Large intestine (tissue), 3 donors: Measurements from ENCODE around the gene CACNA1C. TPM values are rescaled to one million over a fixed set of nuclear protein-coding genes. Genes with fewer than 3 reads are reported as not detected.
A peak's percentile ranks its signal among the peaks of the same experiment; 100 is the strongest.

ENCODE experiments used
- DNase-seq, 2 donors: peaks; one replicate each; pipeline versions ENCODE4 v3.0.0 to v3.0.0-alpha.2; 2013
- H3K27ac ChIP-seq: one replicate; pipeline ENCODE4 v1.5.1; 2013; ENCODE audit warnings: low read length
- H3K27me3 ChIP-seq: 2 replicates; pipeline ENCODE4 v1.6.1; 2013; ENCODE audit warnings: low read length; ENCODE audit not compliant: control insufficient read depth, insufficient read depth
- H3K36me3 ChIP-seq: 2 replicates; pipeline ENCODE4 v1.6.1; 2013; ENCODE audit warnings: low read length; ENCODE audit not compliant: control insufficient read depth, insufficient read depth
- H3K4me1 ChIP-seq: one replicate; pipeline ENCODE4 v1.6.1; 2013; ENCODE audit warnings: low read length; ENCODE audit not compliant: control insufficient read depth, insufficient read depth
- H3K4me3 ChIP-seq: one replicate; pipeline ENCODE4 v1.5.1; 2013; ENCODE audit warnings: low read length
- H3K9me3 ChIP-seq: one replicate; pipeline ENCODE4 v1.6.1; 2013; ENCODE audit warnings: mild to moderate bottlenecking, low read depth, low read length, moderate library complexity; ENCODE audit not compliant: control insufficient read depth
- whole genome bisulfite sequencing: methylation state at CpG from one replicate; pipeline ENCODE4 v1.1.5; 2013; ENCODE audit warnings: low lambda C conversion rate; ENCODE audit not compliant: insufficient coverage; 5-methylcytosine and 5-hydroxymethylcytosine counted together
- polyA plus RNA-seq: library from polyadenylated mRNA; unstranded; fragments of 120-200 nt; gene quantifications from one replicate; pipeline ENCODE4 v1.2.1, GENCODE V29; 2013

The CACNA1C gene
- polyA plus RNA-seq, 1 donor: 5.9 TPM

- WGBS: no CpG with 5 or more reads among the region's 16 CpGs
- Histone ChIP-seq H3K36me3 (no peaks in the 10 kb centered on the region), H3K4me3 (no peak overlapping the region), H3K27me3 (no peaks in the 10 kb centered on the region), H3K4me1 (peaks cover 48% of the 10 kb centered on the region), H3K9me3 (peaks cover 4% of the 10 kb centered on the region), H3K27ac (peak overlapping the region; percentile 62)
- DNase-seq: peak; percentile 45 to 57
Measured at GRCh38 chr12:2110849-2111566, 58.2 kb downstream of the CACNA1C start.

GRCh38 chr12:2111826-2112225, 59.0 kb downstream of the CACNA1C start:
- DNase-seq: peak; percentile 59 to 75
- no peaks in the 10 kb centered on the region for H3K36me3 ChIP-seq
- H3K4me1 ChIP-seq: peaks cover 48% of the 10 kb centered on the region
- no peaks in the 10 kb centered on the region for H3K27me3 ChIP-seq
- no peak overlapping the region for H3K4me3 ChIP-seq
- H3K27ac ChIP-seq: peak overlapping the region; percentile 62
- 80% methylated on average over 1 of the region's 13 CpGs for WGBS
- H3K9me3 ChIP-seq: peaks cover 4% of the 10 kb centered on the region

GRCh38 chr12:2112401-2112800, 59.6 kb downstream of the CACNA1C start:
- Histone ChIP-seq H3K27me3 (no peaks in the 10 kb centered on the region), H3K36me3 (no peaks in the 10 kb centered on the region), H3K4me3 (no peak overlapping the region), H3K4me1 (peaks cover 48% of the 10 kb centered on the region), H3K27ac (peak overlapping the region; percentile 62), H3K9me3 (peaks cover 4% of the 10 kb centered on the region)
- peak in 1 of 2 donors; percentile 49 for DNase-seq
- WGBS: no CpG with 5 or more reads among the region's 7 CpGs

GRCh38 chr12:2113119-2113912, 60.5 kb downstream of the CACNA1C start:
- WGBS: no CpG with 5 or more reads among the region's 14 CpGs
- H3K4me1 ChIP-seq: peaks cover 45% of the 10 kb centered on the region
- H3K27me3 ChIP-seq: peaks cover 4% of the 10 kb centered on the region
- H3K27ac ChIP-seq: peak overlapping the region; percentile 62
- peak; percentile 48 to 56 for DNase-seq
- no peaks in the 10 kb centered on the region for H3K36me3 ChIP-seq
- no peak overlapping the region for H3K4me3 ChIP-seq
- H3K9me3 ChIP-seq: peaks cover 4% of the 10 kb centered on the region

- Histone ChIP-seq H3K27me3 (peaks cover 4% of the 10 kb centered on the region), H3K4me1 (peaks cover 38% of the 10 kb centered on the region), H3K9me3 (peaks cover 4% of the 10 kb centered on the region), H3K4me3 (no peak overlapping the region), H3K36me3 (no peaks in the 10 kb centered on the region), H3K27ac (no peak overlapping the region)
- DNase-seq: no peak
- no CpG with 5 or more reads among the region's 2 CpGs for WGBS
Measured at GRCh38 chr12:2114071-2114470, 61.3 kb downstream of the CACNA1C start.

- DNase-seq: no peak
- no CpG with 5 or more reads among the region's 31 CpGs for WGBS
- Histone ChIP-seq H3K9me3 (peaks cover 4% of the 10 kb centered on the region), H3K36me3 (no peaks in the 10 kb centered on the region), H3K27me3 (peaks cover 4% of the 10 kb centered on the region), H3K4me1 (peaks cover 37% of the 10 kb centered on the region), H3K27ac (no peak overlapping the region), H3K4me3 (no peak overlapping the region)
Measured at GRCh38 chr12:2115101-2115845, 62.5 kb downstream of the CACNA1C start.

- no CpG with 5 or more reads among the region's 7 CpGs for WGBS
- no peaks in the 10 kb centered on the region for H3K36me3 ChIP-seq
- no peak overlapping the region for H3K27ac ChIP-seq
- DNase-seq: no peak
- peaks cover 4% of the 10 kb centered on the region for H3K9me3 ChIP-seq
- H3K27me3 ChIP-seq: peaks cover 9% of the 10 kb centered on the region
- no peak overlapping the region for H3K4me3 ChIP-seq
- H3K4me1 ChIP-seq: peaks cover 15% of the 10 kb centered on the region
Measured at GRCh38 chr12:2117541-2117940, 64.8 kb downstream of the CACNA1C start.

- no CpG with 5 or more reads among the region's 5 CpGs for WGBS
- Histone ChIP-seq H3K4me1 (peaks cover 9% of the 10 kb centered on the region), H3K36me3 (no peaks in the 10 kb centered on the region), H3K27me3 (peaks cover 12% of the 10 kb centered on the region), H3K27ac (no peak overlapping the region), H3K9me3 (peaks cover 4% of the 10 kb centered on the region), H3K4me3 (no peak overlapping the region)
- no peak for DNase-seq
Measured at GRCh38 chr12:2118061-2118460, 65.3 kb downstream of the CACNA1C start.

- peaks cover 4% of the 10 kb centered on the region for H3K4me1 ChIP-seq
- H3K9me3 ChIP-seq: peaks cover 4% of the 10 kb centered on the region
- H3K4me3 ChIP-seq: no peak overlapping the region
- H3K36me3 ChIP-seq: no peaks in the 10 kb centered on the region
- WGBS: no CpG with 5 or more reads among the region's 12 CpGs
- no peak overlapping the region for H3K27ac ChIP-seq
- no peak for DNase-seq
- H3K27me3 ChIP-seq: peaks cover 15% of the 10 kb centered on the region
Measured at GRCh38 chr12:2118481-2119255, 65.9 kb downstream of the CACNA1C start.
